ENCODE data around the gene ZNF700.
"Not testable (repeated sequence)": the region's sequence is repeated elsewhere in the genome, so short reads cannot be mapped to it uniquely, and the experiment has no call there.

Gene ZNF700

GRCh38 chr19:11887234-11887610 lies 37.7 kb upstream of the ZNF700 start:
- TF ChIP-seq MAX (IDR thresholded peaks at IDR 0.05; ENCODE audit: low read depth, low read length) (no peak), POLR2A (IDR thresholded peaks at IDR 0.05; ENCODE audit: extremely low read depth, insufficient read length) (no peak), MYC (IDR thresholded peaks at IDR 0.05; ENCODE audit: low read depth, low read length) (no peak), CTCF (IDR thresholded peaks at IDR 0.05; ENCODE audit: low read depth, low read length) (no peak)
- DNase-seq (ENCODE audit: low read depth), result no peak
- H3K4me3 ChIP-seq (ENCODE audit: low read depth, low read length), result no peak overlapping the region

GRCh38 chr19:11887611-11888531 lies 37.0 kb upstream of the ZNF700 start, which contains the start of gene ZNF69:
Gene ZNF69, plus strand, starts transcription at chr19:11887782. Its CDS starts 142 bp downstream, at chr19:11887924.
- no peak for TF ChIP-seq MYC (IDR thresholded peaks at IDR 0.05; ENCODE audit: low read depth, low read length)
- no peak within 1 kb of the TSS for H3K4me3 ChIP-seq (ENCODE audit: low read depth, low read length)
- DNase-seq (ENCODE audit: low read depth), result no peak

GRCh38 chr19:11889901-11890300 lies 35.0 kb upstream of the ZNF700 start:
- not testable (repeated sequence) for H3K4me3 ChIP-seq (ENCODE audit: low read depth, low read length); DNase-seq (ENCODE audit: low read depth)

GRCh38 chr19:11890634-11891033 lies 34.3 kb upstream of the ZNF700 start:
- no peak for TF ChIP-seq POLR2A (IDR thresholded peaks at IDR 0.05; ENCODE audit: extremely low read depth, insufficient read length)
- no peak for TF ChIP-seq CTCF (IDR thresholded peaks at IDR 0.05; ENCODE audit: low read depth, low read length)
- TF ChIP-seq MYC (IDR thresholded peaks at IDR 0.05; ENCODE audit: low read depth, low read length), result no peak
- no peak for TF ChIP-seq MAX (IDR thresholded peaks at IDR 0.05; ENCODE audit: low read depth, low read length)
- H3K4me3 ChIP-seq (ENCODE audit: low read depth, low read length), result no peak overlapping the region

GRCh38 chr19:11894851-11895250 lies 30.1 kb upstream of the ZNF700 start:
- TF ChIP-seq MAX (IDR thresholded peaks at IDR 0.05; ENCODE audit: low read depth, low read length), result no peak
- H3K4me3 ChIP-seq (ENCODE audit: low read depth, low read length), result no peak overlapping the region
- DNase-seq (ENCODE audit: low read depth), result no peak

More at GRCh38 chr19:11890634-11891033, 34.3 kb upstream of the ZNF700 start:
- DNase-seq (ENCODE audit: low read depth), result no peak

- no peak for TF ChIP-seq POLR2A (IDR thresholded peaks at IDR 0.05; ENCODE audit: extremely low read depth, insufficient read length)
- DNase-seq (ENCODE audit: low read depth), result no peak
- no peak overlapping the region for H3K4me3 ChIP-seq (ENCODE audit: low read depth, low read length)
Observed at GRCh38 chr19:11902228-11902627, 22.7 kb upstream of the ZNF700 start.

GRCh38 chr19:11905928-11906327 lies 19.0 kb upstream of the ZNF700 start:
- TF ChIP-seq CTCF (IDR thresholded peaks at IDR 0.05; ENCODE audit: low read depth, low read length) (no peak), MAX (IDR thresholded peaks at IDR 0.05; ENCODE audit: low read depth, low read length) (no peak)
- H3K4me3 ChIP-seq (ENCODE audit: low read depth, low read length), result no peak overlapping the region
- DNase-seq (ENCODE audit: low read depth), result no peak

GRCh38 chr19:11911937-11912336 lies 13.0 kb upstream of the ZNF700 start:
- not testable (repeated sequence) for H3K4me3 ChIP-seq (ENCODE audit: low read depth, low read length); DNase-seq (ENCODE audit: low read depth)

GRCh38 chr19:11914417-11915051 lies 10.4 kb upstream of the ZNF700 start:
- H3K4me3 ChIP-seq (ENCODE audit: low read depth, low read length); DNase-seq (ENCODE audit: low read depth): not testable (repeated sequence)

Measured in NB4 (cell line).